HUES64 (cell line): ENCODE measurements around the gene GCNT2.
"Not testable (repeated sequence)": the region's sequence is repeated elsewhere in the genome, so short reads cannot be mapped to it uniquely, and the experiment has no call there.

Experiments
- H3K27ac ChIP-seq: 2 replicates; pipeline ENCODE4 v1.7.0; 2013; ENCODE audit warnings: low read depth, low read length, inconsistent platforms
- H3K27me3 ChIP-seq: 2 replicates; pipeline ENCODE4 v1.6.1; 2013; ENCODE audit warnings: mild to moderate bottlenecking, low read length; ENCODE audit not compliant: insufficient read depth
- H3K36me3 ChIP-seq: 2 replicates; pipeline ENCODE4 v1.6.1; 2013; ENCODE audit warnings: mild to moderate bottlenecking, low read length; ENCODE audit not compliant: insufficient read depth
- H3K4me1 ChIP-seq: 2 replicates; pipeline ENCODE4 v1.6.1; 2013; ENCODE audit warnings: mild to moderate bottlenecking, low read length, moderate library complexity; ENCODE audit not compliant: insufficient read depth
- H3K4me3 ChIP-seq: 2 replicates; pipeline ENCODE4 v1.5.1; 2013; ENCODE audit warnings: mild to moderate bottlenecking, low read length, moderate library complexity
- H3K9ac ChIP-seq: 2 replicates; pipeline ENCODE4 v1.6.1; 2013; ENCODE audit warnings: mild to moderate bottlenecking, low read depth, low read length
- H3K9me3 ChIP-seq: 2 replicates; pipeline ENCODE4 v1.6.1; 2013; ENCODE audit warnings: low read depth, low read length; ENCODE audit not compliant: insufficient read depth
- WGBS: fragments of 150-250, 120-280 bp; methylation state at CpG from one replicate; pipeline ENCODE4 v1.1.7; 2013; ENCODE audit warnings: missing lambda C conversion rate; 5-methylcytosine and 5-hydroxymethylcytosine counted together

GCNT2 gene

DNA sequence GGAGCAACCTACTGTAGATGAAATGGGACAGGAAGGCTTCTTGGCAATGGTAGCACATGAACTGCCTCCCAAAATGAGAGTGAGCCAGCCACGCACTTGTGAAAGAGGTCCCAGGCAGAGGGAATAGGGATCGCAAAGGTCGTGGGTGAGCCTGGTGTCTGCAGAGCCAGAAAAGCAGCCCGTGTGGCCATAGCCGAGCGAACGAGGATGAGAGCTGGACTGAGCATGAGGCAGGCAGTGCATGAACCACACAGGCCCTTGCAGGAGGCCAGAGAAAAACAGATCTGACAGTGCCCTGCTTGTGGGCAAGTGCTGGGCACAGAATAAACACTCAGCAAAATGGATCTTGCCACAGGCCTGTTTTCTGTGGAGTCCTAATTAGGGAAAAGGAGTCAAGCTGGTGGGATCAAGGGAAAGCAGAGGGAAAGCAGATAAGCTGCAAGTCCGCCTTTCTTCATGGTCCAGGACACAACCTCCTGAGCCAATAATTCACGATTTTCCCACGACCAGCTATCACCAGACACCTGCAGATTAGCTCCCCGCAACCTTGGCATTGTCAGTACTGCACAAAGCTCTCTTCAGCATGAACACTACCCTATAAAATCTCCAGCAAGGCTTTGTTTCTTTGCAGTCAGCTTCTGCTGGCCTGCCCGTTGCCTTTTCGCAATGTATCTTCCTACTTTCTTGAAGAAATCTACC lies 44.0 kb downstream of the GCNT2 start:
- H3K9me3 ChIP-seq, result no peaks in the 10 kb centered on the region
- H3K27ac ChIP-seq, result no peak overlapping the region
- no peaks in the 10 kb centered on the region for H3K27me3 ChIP-seq
- peaks cover 10% of the 10 kb centered on the region for H3K4me1 ChIP-seq
- no peak overlapping the region for H3K4me3 ChIP-seq
- no peak overlapping the region for H3K9ac ChIP-seq
- 91% methylated on average over 13 of the region's 13 CpGs for WGBS
- peaks cover 31% of the 10 kb centered on the region; the same call in 1 of the 2 replicates for H3K36me3 ChIP-seq

DNA sequence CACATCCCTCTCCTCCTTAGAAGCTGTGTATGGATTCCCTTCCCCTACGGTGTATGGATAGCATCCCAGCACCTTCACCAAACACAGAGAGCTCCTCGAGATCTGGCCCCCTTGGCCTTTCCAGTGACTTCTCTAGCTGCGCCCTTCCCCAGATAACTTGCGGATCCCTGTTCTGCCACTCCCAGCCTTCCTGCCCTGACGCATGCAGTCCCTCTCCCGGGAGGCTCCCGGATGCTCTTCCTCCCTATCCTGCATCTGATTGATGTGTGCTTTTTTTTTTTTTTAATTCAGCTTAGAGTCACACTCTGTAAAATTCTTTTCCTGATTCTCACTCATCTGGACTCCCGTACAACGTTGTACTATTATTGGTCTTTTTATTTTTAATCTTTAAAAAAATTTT lies 44.8 kb downstream of the GCNT2 start:
- Histone ChIP-seq H3K27me3 (no peaks in the 10 kb centered on the region), H3K36me3 (peaks cover 31% of the 10 kb centered on the region; the same call in 1 of the 2 replicates), H3K27ac (no peak overlapping the region), H3K9ac (no peak overlapping the region), H3K4me3 (no peak overlapping the region), H3K9me3 (no peaks in the 10 kb centered on the region), H3K4me1 (peaks cover 3% of the 10 kb centered on the region)
- 91% methylated on average over 8 of the region's 9 CpGs for WGBS

DNA sequence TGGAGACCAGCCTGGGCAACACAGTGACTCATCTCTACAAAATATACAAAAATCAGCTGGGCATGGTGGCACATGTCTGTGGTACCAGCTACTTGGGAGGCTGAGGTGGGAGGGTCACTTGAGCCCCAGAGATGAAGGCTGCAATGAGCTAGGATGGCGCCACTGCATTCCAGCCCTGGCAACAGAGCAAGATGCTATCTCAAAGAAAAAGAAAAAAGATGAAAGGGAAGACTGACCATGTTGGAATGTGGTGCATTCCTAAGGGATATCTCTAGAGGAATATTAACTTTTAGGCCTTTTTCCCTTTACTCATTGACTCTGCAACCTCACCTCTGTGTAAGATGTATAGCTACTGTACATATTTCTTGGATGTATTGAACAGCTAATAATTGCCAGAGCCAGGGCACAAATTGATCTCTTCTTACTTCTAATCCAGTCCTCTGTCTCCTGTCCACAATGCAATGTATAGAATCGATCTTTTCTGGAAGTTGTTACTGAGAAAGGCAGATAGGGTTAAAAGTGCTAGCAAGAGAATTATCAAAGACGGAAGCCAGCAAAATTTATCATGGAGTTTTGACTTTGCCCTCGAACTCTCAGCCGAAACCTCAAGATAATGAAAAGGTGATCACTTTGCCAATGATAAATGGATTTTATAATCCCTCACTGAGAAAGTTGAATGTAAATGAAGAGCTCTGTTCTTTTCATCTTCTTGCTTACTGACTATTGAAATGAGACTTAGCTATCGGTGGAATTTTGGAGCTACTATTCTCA lies 46.3 kb downstream of the GCNT2 start:
- H3K4me3 ChIP-seq, result no peak overlapping the region
- H3K36me3 ChIP-seq, result peaks cover 20% of the 10 kb centered on the region; the same call in 1 of the 2 replicates
- 95% methylated on average over 6 of the region's 6 CpGs for WGBS

DNA sequence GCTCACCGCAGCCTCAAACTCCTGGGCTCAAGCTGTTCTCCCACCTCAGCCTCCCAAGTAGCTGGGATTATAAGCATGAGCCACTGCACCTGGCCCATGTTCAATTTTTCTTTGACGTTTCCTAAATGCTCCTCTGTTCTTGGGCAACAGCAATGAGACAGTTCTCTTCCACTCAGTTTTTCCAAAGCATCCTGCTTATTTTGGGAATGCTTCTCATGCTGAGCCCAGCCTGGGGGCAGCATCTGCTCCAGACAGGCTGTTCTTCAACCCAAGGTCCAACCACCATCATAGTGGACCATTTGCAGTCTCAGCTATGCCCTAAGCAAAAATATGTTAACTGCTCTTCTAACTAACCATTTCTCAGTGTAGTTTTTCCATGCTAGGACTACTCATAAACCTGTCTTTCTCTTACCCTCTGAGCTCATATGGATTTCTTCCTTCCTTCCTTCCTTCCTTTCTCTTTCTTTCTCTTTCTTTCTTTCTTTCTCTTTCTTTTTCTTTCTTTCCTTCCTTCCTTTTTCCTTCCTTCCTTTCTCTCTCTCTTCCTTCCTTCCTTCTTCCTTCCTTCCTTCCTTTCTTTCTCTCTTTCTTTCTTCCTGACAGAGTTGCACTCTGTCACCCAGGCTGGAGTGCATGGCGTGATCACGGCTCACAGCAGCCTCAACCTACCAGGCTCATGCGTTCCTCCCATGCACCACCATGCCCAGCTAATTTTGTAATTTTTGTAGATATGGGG lies 48.4 kb downstream of the GCNT2 start:
- H3K4me1 ChIP-seq, result peaks cover 24% of the 10 kb centered on the region
- H3K9ac ChIP-seq, result no peak overlapping the region
- no peaks in the 10 kb centered on the region for H3K27me3 ChIP-seq
- WGBS, result 96% methylated on average over 4 of the region's 5 CpGs
- no peak overlapping the region for H3K27ac ChIP-seq
- peaks cover 12% of the 10 kb centered on the region; the same call in 1 of the 2 replicates for H3K36me3 ChIP-seq
- no peak overlapping the region for H3K4me3 ChIP-seq
- H3K9me3 ChIP-seq, result no peaks in the 10 kb centered on the region

More for the DNA sequence above, 46.3 kb downstream of the GCNT2 start:
- H3K9me3 ChIP-seq, result no peaks in the 10 kb centered on the region
- H3K27me3 ChIP-seq, result no peaks in the 10 kb centered on the region
- no peak overlapping the region for H3K27ac ChIP-seq
- no peak overlapping the region for H3K9ac ChIP-seq
- 0 out of 2 replicates have a peak, but pooled peaks cover 4% of the 10 kb centered on the region for H3K4me1 ChIP-seq

DNA sequence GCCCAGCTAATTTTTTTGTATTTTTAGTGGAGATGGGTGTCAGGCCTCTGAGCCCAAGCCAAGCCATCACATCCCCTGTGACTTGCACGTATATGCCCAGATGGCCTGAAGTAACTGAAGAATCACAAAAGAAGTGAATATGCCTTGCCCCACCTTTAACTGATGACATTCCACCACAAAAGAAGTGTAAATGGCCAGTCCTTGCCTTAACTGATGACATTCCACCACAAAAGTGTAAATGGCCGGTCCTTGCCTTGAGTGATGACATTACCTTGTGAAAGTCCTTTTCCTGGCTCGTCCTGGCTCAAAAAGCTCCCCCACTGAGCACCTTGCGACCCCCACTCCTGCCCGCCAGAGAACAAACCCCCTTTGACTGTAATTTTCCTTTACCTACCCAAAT lies 54.4 kb downstream of the GCNT2 start:
- not testable (repeated sequence) for H3K4me3 ChIP-seq, H3K9me3 ChIP-seq, H3K9ac ChIP-seq, H3K36me3 ChIP-seq, H3K27ac ChIP-seq, H3K27me3 ChIP-seq
- peaks cover 53% of the 10 kb centered on the region for H3K4me1 ChIP-seq
- 34% methylated on average over 5 of the region's 5 CpGs for WGBS

DNA sequence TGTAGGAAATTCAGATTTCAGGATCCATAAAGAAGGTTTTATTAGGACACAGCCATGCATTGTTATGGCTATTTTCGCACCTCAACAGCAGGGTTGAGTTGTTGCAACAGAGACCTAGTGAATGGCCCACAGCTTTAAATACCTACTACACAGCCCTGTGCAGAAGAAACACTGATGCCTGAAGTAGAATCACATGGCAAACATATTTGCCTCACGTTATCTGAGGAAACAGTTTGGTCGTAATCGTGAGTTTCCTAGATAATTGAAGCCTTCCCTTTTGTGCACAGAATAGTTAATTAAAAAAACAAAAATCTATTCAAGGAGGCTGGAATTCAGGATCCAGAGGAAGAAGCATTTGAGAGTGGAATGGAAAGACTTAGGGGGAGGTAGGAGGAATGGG lies 55.1 kb downstream of the GCNT2 start:
- no peaks in the 10 kb centered on the region for H3K9me3 ChIP-seq
- peak overlapping the region; percentile 54; the same call in 1 of the 2 replicates for H3K27ac ChIP-seq
- H3K36me3 ChIP-seq, result no peaks in the 10 kb centered on the region
- WGBS, result 71% methylated on average over 4 of the region's 4 CpGs
- H3K4me3 ChIP-seq, result no peak overlapping the region
- peaks cover 58% of the 10 kb centered on the region for H3K4me1 ChIP-seq
- no peak overlapping the region for H3K9ac ChIP-seq
- H3K27me3 ChIP-seq, result no peaks in the 10 kb centered on the region

DNA sequence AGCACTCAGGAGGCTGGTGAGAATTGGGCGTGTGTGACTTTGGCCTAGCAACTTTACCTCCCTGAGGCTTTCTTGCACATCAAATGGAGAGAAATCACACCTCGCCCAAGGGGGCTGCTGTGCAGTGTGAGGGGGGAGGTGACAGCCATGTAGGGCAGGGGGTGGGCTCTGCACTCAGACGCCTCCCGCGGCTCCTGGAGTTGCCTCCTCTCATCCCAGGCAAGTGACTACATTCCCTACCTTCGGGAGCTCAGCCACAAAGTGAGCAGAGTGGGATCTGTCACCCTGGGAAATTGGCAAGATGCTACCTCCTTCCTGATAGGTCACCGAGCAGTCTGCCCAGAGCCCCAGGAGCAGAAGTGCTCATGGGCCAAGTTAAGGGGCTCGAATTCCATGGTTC lies 56.0 kb downstream of the GCNT2 start:
- no peaks in the 10 kb centered on the region for H3K9me3 ChIP-seq
- H3K4me3 ChIP-seq, result no peak overlapping the region
- no peaks in the 10 kb centered on the region for H3K27me3 ChIP-seq
- no peak overlapping the region for H3K27ac ChIP-seq
- 56% methylated on average over 7 of the region's 8 CpGs for WGBS
- no peaks in the 10 kb centered on the region for H3K36me3 ChIP-seq
- H3K4me1 ChIP-seq, result peaks cover 55% of the 10 kb centered on the region
- no peak overlapping the region for H3K9ac ChIP-seq

DNA sequence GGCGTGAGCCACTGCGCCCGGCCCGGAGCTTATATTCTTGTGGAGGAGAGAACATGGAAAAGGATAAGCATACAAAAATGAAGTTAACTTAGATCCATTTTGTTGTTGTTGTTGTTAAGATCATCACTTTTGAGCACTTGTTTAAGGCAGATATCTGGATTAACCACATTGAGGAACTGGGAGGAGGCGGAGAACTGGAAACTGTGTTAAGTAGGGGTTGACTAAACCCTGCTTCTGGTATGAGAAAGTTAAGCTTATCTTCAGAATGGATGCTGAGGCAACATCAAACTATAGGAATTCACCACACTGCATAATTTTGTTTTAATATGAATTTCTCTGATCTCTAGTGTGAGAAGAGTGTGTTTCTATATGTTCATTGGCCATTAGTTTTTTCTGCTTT lies 57.6 kb downstream of the GCNT2 start:
- Histone ChIP-seq H3K36me3 (no peaks in the 10 kb centered on the region), H3K9me3 (no peaks in the 10 kb centered on the region), H3K27me3 (no peaks in the 10 kb centered on the region), H3K9ac (no peak overlapping the region), H3K4me1 (peaks cover 52% of the 10 kb centered on the region), H3K27ac (no peak overlapping the region), H3K4me3 (no peak overlapping the region)
- WGBS, result 94% methylated on average over 5 of the region's 5 CpGs

DNA sequence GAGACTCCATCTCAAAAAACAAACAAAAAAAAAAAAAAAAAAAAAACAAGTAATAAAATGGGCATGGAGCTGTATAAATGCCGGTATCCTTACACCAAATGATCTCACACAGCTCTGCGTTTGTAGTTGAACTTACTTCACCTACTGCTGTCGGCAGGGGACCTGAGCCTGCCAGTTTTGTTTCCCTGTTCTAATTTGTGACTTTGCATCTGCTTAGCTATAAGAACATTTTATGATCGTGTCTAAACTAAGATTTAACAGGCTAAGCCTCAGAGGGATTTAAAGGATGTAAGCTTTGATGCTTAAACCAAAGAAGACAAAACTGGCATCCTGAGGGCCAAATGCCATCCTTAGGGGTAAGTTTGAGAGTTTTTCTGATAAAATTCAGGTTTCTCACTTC lies 58.7 kb downstream of the GCNT2 start:
- Histone ChIP-seq H3K27me3 (no peaks in the 10 kb centered on the region), H3K27ac (no peak overlapping the region), H3K36me3 (no peaks in the 10 kb centered on the region), H3K9me3 (no peaks in the 10 kb centered on the region), H3K4me3 (no peak overlapping the region), H3K9ac (no peak overlapping the region), H3K4me1 (peaks cover 53% of the 10 kb centered on the region)
- WGBS, result 84% methylated on average over 4 of the region's 4 CpGs

DNA sequence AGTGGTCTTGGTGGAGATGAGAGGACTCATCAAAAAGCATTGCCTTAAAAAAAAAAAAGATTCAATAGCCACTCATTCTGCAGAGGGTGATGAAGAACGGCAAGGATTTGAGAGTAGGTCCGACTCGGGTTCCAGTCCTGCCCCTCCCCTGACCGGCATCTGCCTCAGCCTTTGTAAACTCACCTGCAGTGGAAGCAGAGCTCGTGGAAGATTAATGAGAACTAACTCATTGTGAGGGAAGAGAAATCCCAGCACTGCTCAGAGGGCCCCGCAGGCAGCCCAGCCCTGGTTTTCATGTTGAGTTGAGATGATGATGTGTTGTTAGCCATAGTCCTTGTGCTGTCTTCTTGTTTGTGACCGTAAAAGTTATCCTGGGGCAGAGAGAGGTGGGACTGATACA lies 59.4 kb downstream of the GCNT2 start:
- Histone ChIP-seq H3K9ac (no peak overlapping the region), H3K9me3 (no peaks in the 10 kb centered on the region), H3K4me1 (peaks cover 55% of the 10 kb centered on the region), H3K36me3 (no peaks in the 10 kb centered on the region), H3K27ac (no peak overlapping the region; the same call in 1 of the 2 replicates), H3K4me3 (no peak overlapping the region), H3K27me3 (no peaks in the 10 kb centered on the region)
- 59% methylated on average over 7 of the region's 7 CpGs for WGBS

DNA sequence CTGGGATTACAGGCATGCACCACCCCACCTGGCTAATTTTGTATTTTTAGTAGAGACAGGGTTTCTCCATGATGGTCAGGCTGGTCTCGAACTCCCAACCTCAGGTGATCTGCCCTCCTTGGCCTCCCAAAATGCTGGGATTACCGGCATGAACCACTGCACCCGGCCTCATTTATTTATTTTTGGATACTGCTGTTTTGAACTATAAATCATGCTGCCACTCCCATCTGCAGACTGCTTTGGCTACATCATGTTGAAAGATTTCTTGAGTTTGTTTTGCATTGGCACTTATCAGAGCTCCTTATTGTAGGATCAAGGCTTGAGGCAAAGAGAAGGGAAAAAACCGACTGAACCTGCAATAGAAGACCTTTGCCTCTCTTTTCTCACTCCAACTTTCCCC lies 60.3 kb downstream of the GCNT2 start:
- H3K27me3 ChIP-seq, result not testable (repeated sequence)
- WGBS, result 89% methylated on average over 4 of the region's 4 CpGs

More for the DNA sequence above, 60.3 kb downstream of the GCNT2 start:
- H3K4me3 ChIP-seq, H3K9ac ChIP-seq, H3K36me3 ChIP-seq, H3K9me3 ChIP-seq, H3K27ac ChIP-seq: not testable (repeated sequence)
- peaks cover 61% of the 10 kb centered on the region for H3K4me1 ChIP-seq
